LNCaP clone FGC (cell line): Measurements from ENCODE around the gene CCNE1.

Experiments
- DNase-seq: peaks from one replicate; pipeline ENCODE4 v3.0.0-alpha.2; 2011; ENCODE audit warnings: low read depth
- H3K4me3 ChIP-seq: 2 replicates; pipeline ENCODE4 v1.5.1; 2011; ENCODE audit warnings: mild to moderate bottlenecking, low read depth, low read length, control low read depth
- CTCF ChIP-seq: IDR thresholded peaks from 2 replicates; pipeline ENCODE4 v1.5.1; 2012; ENCODE audit warnings: mild to moderate bottlenecking; ENCODE audit not compliant: control insufficient read depth, insufficient read depth; ENCODE audit errors: extremely low read depth

Gene CCNE1

GRCh38 chr19:29855087-29855486, 43.3 kb downstream of the CCNE1 start:
- no peak for DNase-seq
- no peak overlapping the region for H3K4me3 ChIP-seq
- no peak for TF ChIP-seq CTCF

- no peak overlapping the region for H3K4me3 ChIP-seq
- no peak for DNase-seq
- no peak for TF ChIP-seq CTCF
These were observed 44.1 kb downstream of the CCNE1 start for GRCh38 chr19:29855741-29856500.

GRCh38 chr19:29858000-29858596, 46.3 kb downstream of the CCNE1 start:
- H3K4me3 ChIP-seq = no peak overlapping the region
- TF ChIP-seq CTCF = peak; percentile 83
- no peak for DNase-seq

- no peak overlapping the region for H3K4me3 ChIP-seq
- TF ChIP-seq CTCF = no peak
- no peak for DNase-seq
These were observed 46.8 kb downstream of the CCNE1 start for GRCh38 chr19:29858621-29859020.

- no peak for DNase-seq
- no peak for TF ChIP-seq CTCF
- H3K4me3 ChIP-seq = no peak overlapping the region
These were observed 48.7 kb downstream of the CCNE1 start for GRCh38 chr19:29860492-29860891.

- no peak for DNase-seq
- TF ChIP-seq CTCF = no peak
- H3K4me3 ChIP-seq = no peak overlapping the region
These were observed 49.8 kb downstream of the CCNE1 start for GRCh38 chr19:29861574-29861973.
